SK-N-SH (cell line): ENCODE results near the gene SMKR1.

Source experiments
- EZH2phosphoT487 ChIP-seq: fragments of 200-600 bp; sonication (generic); IDR thresholded peaks from 2 replicates; pipeline ENCODE4 v1.6.1; 2017; ENCODE audit warnings: low read depth, mixed run types, mild to moderate bottlenecking, antibody characterized with exemption, moderate library complexity, borderline replicate concordance
- RAD21 ChIP-seq: IDR thresholded peaks from 2 replicates; pipeline ENCODE4 v1.6.1; 2012; ENCODE audit warnings: mild to moderate bottlenecking, low read length
- TAF1 ChIP-seq: IDR thresholded peaks from 2 replicates; pipeline ENCODE4 v1.6.1; 2012; ENCODE audit warnings: low read depth, mild to moderate bottlenecking, low read length, moderate library complexity, borderline replicate concordance
- TF ChIP-seq, protein P1 (sequence below): fragments of 200-600 bp; sonication (generic); IDR thresholded peaks from 2 replicates; pipeline ENCODE4 v1.6.1; 2017; ENCODE audit warnings: antibody characterized with exemption, mild to moderate bottlenecking, moderate library complexity

DNA sequence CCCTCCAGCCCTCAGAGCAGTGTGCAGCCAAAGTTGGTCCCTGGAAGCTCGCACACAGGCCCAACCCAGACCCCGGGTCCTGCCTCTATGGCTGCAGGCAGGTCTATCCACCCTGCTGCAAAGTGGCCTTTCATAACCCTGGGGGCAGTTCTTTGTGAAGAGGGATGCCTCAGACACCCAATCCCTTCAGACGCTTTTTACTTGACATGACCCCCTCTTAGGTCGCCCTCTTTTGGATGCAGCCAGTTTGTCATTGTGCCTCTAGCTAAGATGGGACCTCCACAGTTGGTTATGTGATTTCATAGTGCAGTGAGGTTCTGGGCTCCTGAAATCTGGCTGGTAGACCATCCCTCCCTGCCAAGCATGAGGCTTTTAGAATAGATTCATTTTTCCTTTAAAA is 27.3 kb downstream of the SMKR1 start:
- TF ChIP-seq, protein P1, sequence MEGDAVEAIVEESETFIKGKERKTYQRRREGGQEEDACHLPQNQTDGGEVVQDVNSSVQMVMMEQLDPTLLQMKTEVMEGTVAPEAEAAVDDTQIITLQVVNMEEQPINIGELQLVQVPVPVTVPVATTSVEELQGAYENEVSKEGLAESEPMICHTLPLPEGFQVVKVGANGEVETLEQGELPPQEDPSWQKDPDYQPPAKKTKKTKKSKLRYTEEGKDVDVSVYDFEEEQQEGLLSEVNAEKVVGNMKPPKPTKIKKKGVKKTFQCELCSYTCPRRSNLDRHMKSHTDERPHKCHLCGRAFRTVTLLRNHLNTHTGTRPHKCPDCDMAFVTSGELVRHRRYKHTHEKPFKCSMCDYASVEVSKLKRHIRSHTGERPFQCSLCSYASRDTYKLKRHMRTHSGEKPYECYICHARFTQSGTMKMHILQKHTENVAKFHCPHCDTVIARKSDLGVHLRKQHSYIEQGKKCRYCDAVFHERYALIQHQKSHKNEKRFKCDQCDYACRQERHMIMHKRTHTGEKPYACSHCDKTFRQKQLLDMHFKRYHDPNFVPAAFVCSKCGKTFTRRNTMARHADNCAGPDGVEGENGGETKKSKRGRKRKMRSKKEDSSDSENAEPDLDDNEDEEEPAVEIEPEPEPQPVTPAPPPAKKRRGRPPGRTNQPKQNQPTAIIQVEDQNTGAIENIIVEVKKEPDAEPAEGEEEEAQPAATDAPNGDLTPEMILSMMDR, result no peak
- TF ChIP-seq RAD21 (no peak), EZH2phosphoT487 (no peak), TAF1 (no peak)
